Erythroblast (primary cell): ENCODE results near the gene PNKD.

Source experiments
- DNase-seq, 2 experiments: peaks; one replicate each; lab custom pipeline; 2025; lab: John Stamatoyannopoulos, UW
- GATA1 ChIP-seq: IDR thresholded peaks from 2 replicates; pipeline ENCODE4 v1.6.1; 2011; ENCODE audit warnings: low read depth, mild to moderate bottlenecking, control low read depth, low read length, moderate library complexity
- POLR2A ChIP-seq: IDR thresholded peaks from 2 replicates; pipeline ENCODE4 v1.6.1; 2011; ENCODE audit warnings: mild to moderate bottlenecking, low read length

Gene PNKD

DNA sequence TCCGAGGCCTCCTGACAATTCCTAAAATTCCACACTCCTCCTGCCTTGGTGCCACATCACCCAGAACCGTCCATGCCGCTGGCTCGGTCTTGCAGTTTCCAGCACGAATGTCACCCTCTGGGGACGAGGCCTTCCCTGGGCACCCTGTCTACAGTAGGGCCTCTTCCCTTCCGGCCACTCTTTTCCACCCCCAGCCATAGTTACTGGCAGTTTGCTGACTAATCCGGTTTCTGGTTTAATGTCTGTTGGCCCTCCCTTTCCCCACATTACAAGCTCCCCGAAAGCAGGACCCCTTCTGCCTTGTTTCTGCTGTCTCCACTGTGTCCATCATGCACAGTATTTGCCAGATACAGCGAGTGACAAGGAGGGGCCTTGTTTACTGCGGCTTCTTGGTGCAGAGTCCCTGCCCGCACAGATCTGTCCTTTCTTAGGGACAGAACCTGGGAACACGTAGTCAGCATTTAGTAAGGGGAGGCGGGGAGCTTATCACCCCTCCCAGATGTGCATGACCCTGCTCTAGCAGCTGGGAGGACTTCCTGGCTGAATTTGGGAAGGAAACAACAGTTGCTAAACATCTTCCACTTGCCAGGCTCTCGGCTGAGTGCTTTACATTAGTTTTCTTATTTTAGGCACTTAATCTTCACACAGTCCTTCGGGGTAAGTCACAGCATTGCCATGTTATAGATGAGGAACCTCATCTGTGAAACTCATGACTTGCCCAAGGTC, 62.8 kb downstream of the PNKD start:
- DNase-seq = peak; percentile 87 to 90
- TF ChIP-seq POLR2A = peak; percentile 81
- no peak for TF ChIP-seq GATA1

DNA sequence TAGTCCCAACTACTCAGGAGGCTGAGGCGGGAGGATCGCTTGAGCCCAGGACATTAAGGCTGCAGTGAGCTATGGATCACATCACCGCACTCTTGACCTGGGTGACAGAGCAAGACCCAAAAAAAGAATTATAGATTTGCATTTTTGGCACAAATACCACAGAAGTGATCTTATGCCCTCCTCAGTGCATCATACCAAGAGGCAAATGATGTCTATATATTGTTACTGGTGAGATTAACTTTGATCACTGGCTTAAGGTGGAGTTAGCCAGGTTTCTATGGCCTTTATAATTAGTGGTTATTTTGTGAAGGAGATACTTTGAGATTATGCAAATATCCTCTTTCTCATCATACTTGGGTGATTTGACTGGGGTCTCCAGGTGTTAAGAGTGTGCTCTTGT, 64.2 kb downstream of the PNKD start:
- TF ChIP-seq POLR2A (no peak), GATA1 (no peak)
- DNase-seq = no peak

DNA sequence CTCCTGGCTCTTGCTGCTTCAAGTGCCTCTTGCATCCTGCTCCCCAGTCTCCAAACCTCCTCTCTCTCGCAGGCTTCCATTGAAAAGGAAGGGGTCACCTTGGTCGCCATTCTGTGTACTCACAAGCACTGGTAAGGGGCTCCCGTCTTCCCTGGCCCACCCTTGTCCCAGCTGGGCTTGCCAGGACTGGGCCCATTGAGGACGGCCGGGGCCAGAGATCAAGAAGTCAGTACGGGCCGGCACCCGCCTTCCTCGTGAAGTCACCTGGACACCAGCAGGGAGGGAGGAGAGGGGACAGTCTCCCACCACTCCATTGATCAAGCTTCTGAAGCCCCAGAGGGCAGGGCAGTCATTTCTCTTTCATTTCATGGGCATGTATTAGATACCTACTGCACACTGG, 70.3 kb downstream of the PNKD start:
- TF ChIP-seq POLR2A = no peak
- no peak for TF ChIP-seq GATA1
- no peak for DNase-seq

DNA sequence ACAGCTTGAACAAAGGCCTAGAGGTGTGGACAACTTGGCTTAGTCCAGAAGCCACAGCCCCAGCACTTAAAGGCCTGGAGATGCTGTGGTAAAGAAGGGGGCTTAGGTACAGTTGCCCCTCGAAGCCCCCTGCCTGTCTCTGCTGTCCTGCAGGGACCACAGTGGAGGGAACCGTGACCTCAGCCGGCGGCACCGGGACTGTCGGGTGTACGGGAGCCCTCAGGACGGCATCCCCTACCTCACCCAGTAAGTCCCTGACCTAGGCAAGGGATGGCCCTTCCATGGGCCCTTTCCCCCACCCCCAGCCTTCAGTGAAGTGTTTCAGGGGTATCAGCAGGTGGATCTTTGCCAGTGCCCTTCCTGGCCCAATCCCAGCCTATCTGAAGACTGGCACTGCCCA, 71.1 kb downstream of the PNKD start:
- no peak for DNase-seq
- TF ChIP-seq GATA1 (no peak), POLR2A (no peak)

DNA sequence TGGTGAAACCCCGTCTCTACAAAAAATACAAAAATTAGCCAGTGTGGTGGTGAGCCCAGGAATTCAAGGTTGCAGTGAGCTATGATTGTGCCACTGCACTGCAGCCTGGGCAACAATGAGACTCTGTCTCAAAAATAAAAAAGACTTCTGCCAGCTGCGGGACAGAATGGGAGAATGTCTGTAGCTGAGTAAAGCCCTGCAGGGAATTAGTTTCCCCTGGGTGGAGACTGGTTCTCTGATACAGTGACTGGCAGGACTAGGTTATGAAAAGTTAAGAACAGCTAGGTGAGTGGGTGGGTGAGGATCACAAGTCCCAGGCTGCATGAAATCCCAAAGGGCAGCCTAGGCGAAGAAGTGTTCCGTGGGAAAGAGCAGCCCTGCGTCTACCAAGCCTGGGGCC, 72.5 kb downstream of the PNKD start:
- no peak for TF ChIP-seq GATA1
- TF ChIP-seq POLR2A = no peak
- DNase-seq = no peak

DNA sequence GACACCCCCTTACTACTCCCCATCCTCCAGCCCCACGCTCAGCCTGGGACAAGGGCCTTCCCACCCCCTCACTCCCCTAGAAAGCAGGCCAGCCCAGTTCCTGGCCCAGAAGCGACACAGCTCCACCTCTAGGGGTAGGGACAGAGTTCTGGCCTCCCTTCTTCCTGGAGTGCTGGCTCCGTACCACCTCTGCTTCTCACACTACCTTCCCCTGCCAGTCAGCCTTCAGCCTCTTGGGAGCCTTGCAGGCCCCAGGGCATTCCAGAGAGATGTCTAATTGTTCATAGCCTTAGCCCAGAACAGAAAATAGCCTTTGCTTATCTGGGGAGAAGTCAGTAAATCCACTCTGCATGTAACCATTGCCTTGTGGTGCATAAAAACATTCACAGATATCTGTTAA, 73.3 kb downstream of the PNKD start:
- TF ChIP-seq POLR2A (no peak), GATA1 (no peak)
- no peak for DNase-seq

DNA sequence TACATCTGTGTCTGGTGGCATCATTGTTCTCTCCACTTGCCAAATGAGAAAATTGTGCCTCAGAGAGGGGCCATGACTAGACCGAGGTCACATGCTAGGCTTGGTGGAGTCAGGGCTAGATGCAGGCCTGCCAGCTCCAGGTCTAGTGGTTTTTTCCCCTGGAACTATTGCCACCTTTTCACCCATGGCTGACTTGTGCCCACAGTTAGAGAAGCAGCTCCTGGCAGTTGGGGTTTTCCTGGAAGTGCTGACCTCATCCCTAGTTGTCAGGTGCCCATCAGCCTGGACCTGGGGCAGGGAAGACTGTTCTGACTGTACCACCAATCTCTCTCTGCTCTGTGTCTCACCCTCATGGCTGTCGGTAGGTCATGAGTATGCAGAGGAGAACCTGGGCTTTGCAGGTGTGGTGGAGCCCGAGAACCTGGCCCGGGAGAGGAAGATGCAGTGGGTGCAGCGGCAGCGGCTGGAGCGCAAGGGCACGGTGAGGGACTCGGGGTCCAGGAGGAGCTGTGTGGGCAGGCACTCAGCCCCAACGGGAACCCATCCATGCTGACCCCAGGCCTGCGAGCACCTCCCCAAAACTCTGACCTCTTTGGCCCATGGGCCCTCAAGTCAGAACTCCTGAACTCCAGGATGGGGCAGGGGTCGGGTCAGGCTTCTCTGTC, 73.9 kb downstream of the PNKD start:
- DNase-seq = no peak
- TF ChIP-seq GATA1 (no peak), POLR2A (no peak)

DNA sequence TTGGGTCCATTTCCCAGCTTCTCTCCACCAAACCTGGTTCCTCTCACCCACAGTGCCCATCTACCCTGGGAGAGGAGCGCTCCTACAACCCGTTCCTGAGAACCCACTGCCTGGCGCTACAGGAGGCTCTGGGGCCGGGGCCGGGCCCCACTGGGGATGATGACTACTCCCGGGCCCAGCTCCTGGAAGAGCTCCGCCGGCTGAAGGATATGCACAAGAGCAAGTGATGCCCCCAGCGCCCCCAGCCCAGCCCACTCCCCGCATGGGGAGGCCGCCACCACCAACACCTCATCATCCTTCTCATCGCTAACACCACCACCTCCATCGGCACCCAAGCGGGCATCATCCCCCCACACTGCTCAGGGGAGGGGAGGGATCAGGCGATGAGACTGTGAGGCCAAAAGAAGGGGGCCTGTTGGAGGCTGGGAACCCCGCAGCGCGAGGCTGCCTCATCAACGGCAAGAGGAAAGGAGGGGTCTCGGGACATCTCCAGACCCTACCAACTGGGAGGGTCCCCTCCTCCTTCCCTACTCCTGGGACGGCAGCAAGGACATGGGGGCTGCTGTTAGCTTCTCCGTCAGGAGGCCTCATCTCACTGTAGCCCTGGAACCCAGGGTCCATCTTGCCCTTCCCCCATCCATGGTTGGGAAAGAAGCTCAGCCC, 74.6 kb downstream of the PNKD start:
- TF ChIP-seq GATA1 (no peak), POLR2A (no peak)
- DNase-seq = no peak

DNA sequence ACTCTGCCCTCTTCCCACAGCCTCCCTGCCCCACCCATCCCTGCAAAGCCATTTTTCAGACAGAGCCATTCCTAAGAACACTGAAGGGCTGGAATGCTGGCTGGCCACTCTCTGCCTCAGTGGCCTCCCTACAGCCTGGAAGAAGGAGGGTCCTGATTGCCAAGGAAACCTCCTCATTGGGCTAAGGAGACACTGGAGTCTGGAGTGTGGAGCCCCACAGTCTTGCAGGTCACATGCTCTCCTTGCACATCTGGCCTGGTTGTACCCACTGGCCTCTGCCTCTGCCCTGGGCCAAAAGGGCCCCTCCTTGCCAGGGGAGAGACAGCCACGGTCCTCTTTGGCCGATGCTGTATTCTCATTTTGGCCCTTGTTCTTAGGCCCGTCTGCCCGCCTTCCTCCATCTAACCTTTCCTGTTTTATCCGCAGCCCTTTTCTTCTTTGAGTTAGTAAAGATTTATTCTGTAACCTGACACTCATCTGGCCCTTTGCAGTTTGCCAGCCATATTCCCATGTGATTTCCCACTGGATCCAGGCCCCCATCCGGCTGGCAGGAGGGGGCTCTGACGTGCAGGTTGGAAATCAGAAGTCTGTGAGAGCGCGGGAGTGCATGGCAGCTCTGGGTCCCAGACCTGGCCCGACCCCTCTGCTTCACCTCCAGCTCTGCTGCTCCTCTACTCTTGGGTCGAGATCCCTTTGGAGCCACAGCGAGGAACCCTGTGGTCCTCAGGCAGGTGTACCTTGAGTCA, 75.3 kb downstream of the PNKD start:
- no peak for DNase-seq

DNA sequence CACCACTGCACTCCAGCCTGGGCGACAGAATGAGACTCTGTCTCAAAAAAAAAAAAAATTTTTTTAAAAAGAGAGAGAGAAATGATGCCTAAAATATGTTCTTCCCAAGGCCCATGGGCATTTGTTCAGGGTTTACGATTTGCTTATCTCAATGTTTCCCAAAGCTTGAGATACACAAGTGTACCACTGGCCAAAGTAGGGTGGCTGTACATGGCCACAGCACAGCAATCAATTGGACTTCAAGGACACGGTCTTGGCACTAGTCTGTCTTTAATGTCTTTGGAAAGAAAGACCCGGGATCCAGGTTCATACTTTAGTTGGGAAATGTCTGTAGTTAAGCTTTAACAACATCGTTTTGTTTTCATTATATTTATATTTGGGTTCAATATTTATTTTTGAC, 76.9 kb downstream of the PNKD start:
- no peak for DNase-seq
- TF ChIP-seq POLR2A (no peak), GATA1 (no peak)

More for the DNA sequence above, 75.3 kb downstream of the PNKD start:
- TF ChIP-seq POLR2A (no peak), GATA1 (no peak)

DNA sequence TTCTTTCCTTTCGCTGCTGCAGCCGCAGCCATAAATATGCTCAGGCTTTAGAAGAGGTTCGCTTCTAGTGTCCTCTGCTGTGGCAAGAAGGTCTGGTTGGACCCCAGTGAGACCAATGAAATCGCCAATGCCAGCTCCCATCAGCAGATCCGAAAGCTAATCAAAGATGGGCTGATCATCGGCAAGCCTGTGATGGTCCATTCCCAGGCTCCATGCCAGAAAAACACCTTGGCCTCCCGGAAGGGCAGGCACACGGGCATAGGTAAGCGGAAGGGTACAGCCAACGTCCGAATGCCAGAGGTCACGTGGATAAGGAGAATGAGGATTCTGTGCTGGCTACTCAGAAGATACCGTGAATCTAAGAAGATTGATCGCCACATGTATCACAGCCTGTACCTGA, 83.7 kb downstream of the PNKD start:
- DNase-seq = no peak
- TF ChIP-seq GATA1 = no peak
- TF ChIP-seq POLR2A = no peak

DNA sequence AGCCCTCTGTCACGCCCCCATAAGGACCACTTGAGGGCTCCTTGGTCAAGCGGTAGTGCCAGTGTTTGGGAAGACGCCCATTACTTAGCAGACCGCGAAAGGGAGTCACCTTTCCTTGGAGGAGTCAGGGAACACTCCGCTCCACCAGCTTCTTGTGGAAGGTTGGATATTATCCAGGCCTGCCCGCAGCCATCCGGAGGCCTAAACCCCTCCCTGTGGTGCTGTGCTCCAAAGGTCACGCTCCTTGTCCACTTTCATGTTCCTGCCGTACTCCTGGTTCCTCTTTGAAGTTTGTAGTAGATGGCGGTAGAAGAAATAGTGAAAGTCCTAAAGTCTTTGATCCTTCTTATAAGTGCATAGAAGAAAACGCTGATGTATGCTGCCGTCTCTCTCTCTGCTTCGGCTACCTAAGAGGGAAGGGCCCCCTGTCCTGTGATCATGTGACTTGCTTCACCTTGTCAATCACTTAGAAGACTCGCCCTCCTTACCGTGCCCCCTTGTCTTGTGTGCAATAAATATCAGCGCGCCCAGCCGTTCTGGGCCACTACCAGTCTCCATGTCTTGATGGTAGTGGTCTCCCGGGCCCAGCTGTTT, 84.6 kb downstream of the PNKD start:
- no peak for TF ChIP-seq GATA1
- no peak for TF ChIP-seq POLR2A
- no peak for DNase-seq

DNA sequence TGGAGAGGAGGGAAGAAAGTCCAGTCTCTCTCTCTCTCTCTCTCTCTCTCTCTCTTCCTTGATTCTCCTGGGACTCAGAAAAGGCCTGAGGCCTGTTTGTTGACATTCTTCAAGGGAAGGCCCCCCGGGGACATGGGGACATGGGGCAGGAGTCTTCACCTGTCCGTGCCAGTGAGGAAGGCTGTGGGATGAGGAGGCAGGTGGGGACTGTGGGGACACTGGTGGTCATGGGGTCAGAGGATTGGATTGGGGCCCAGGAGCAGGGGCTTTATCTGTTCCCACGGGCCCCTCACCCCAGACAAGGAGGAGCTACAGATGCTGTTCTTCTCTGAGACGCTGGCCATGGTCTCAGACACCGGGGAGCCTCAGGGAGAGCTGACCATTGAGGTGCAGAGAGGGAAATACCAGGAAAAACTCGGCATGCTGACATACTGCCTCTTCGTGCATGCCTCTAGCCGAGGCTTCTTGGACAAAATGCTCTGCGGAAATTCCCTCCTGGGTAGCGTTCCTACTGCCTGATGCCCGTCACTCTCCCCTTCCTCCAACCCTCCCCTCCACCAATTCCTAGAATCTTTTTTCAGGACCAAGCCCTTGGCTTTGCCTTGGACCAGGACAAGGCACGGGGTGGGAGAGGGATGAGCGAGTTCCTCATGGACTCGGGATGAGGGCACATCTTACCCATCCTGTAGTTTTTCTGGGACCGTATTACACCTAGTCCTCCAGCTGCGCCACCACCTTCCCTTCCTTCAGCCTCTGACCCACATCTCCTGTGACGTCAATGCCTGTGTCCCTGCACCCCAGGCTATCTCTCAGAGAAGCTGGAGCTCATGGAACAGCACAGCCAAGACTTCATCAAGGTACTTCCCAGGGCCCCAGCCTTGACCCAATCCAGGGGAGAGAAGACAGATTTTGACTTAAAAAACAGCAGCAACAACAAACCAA, 87.2 kb downstream of the PNKD start:
- no peak for TF ChIP-seq GATA1
- no peak for TF ChIP-seq POLR2A
- no peak for DNase-seq
